CD8-positive, alpha-beta memory T cell (primary cell): ENCODE results near the gene SLC44A5. TPM values are rescaled to one million over a fixed set of nuclear protein-coding genes. Genes with fewer than 3 reads are reported as not detected.
A peak's percentile ranks its signal among the peaks of the same experiment; 100 is the strongest.

Experiments used
- CTCF ChIA-PET: fragments of 350-600 bp; sonication (Branson Sonifier 250); formaldehyde crosslinking; loops from one replicate; lab custom pipeline; 2021; ENCODE audit warnings: antibody characterized with exemption; lab: Charles Lee
- POLR2A ChIA-PET: fragments of 350-600 bp; sonication (Branson Sonifier 250); formaldehyde crosslinking; loops from one replicate; lab custom pipeline; 2021; ENCODE audit warnings: antibody characterized with exemption; lab: Charles Lee
- DNase-seq, 5 donors: peaks; one replicate each; pipeline versions ENCODE4 v3.0.0 to v3.0.0-alpha.2; 2020 to 2022; ENCODE audit warnings: mixed read lengths in 1 of 5
- H3K27ac ChIP-seq: one replicate; pipeline ENCODE4 v1.7.0; 2013; ENCODE audit warnings: low read depth, mild to moderate bottlenecking, low read length, moderate library complexity
- H3K27me3 ChIP-seq: 2 replicates; pipeline ENCODE4 v1.7.0; 2013; ENCODE audit warnings: low read length, mild to moderate bottlenecking; ENCODE audit not compliant: insufficient read depth, poor library complexity, severe bottlenecking
- H3K36me3 ChIP-seq: 2 replicates; pipeline ENCODE4 v1.7.0; 2013; ENCODE audit warnings: mild to moderate bottlenecking, low read length, moderate library complexity; ENCODE audit not compliant: insufficient read depth
- H3K4me1 ChIP-seq: 2 replicates; pipeline ENCODE4 v1.7.0; 2013; ENCODE audit warnings: mild to moderate bottlenecking, low read length, moderate library complexity; ENCODE audit not compliant: insufficient read depth
- H3K4me3 ChIP-seq: 2 replicates; pipeline ENCODE4 v1.7.0; 2013; ENCODE audit warnings: mild to moderate bottlenecking, low read length
- H3K9me3 ChIP-seq: 2 replicates; pipeline ENCODE4 v1.7.0; 2013; ENCODE audit warnings: mild to moderate bottlenecking, low read length
- H3K27ac Mint-ChIP-seq, 8 donors: one replicate each; pipeline ENCODE4 v1.8.0; 2020 to 2021; ENCODE audit warnings: mixed read lengths in 8 of 8, mild to moderate bottlenecking in 6 of 8, inconsistent platforms in 3 of 8, moderate library complexity in 3 of 8
- H3K27me3 Mint-ChIP-seq, 2 donors: one replicate each; pipeline ENCODE4 v1.8.0; 2020 to 2021; ENCODE audit warnings: mixed read lengths in 2 of 2, mild to moderate bottlenecking in 1 of 2, moderate library complexity in 1 of 2
- H3K36me3 Mint-ChIP-seq, 3 donors: one replicate each; pipeline ENCODE4 v1.8.0; 2020 to 2021; ENCODE audit warnings: mixed read lengths in 3 of 3, inconsistent platforms in 1 of 3, mild to moderate bottlenecking in 1 of 3
- H3K4me1 Mint-ChIP-seq, 3 donors: one replicate each; pipeline ENCODE4 v1.8.0; 2020 to 2021; ENCODE audit warnings: mixed read lengths in 3 of 3, inconsistent platforms in 1 of 3, mild to moderate bottlenecking in 1 of 3
- H3K4me3 Mint-ChIP-seq, 7 donors: one replicate each; pipeline ENCODE4 v1.8.0; 2020 to 2021; ENCODE audit warnings: mixed read lengths in 7 of 7, mild to moderate bottlenecking in 6 of 7, moderate library complexity in 4 of 7, inconsistent platforms in 2 of 7
- H3K9me3 Mint-ChIP-seq, 5 donors: one replicate each; pipeline ENCODE4 v1.8.0; 2020 to 2022; ENCODE audit warnings: mixed read lengths in 5 of 5, mild to moderate bottlenecking in 3 of 5, moderate library complexity in 2 of 5, inconsistent platforms in 1 of 5
- polyA plus RNA-seq: library from polyadenylated mRNA; unstranded; fragments of 300-500 nt; fragmentation: Illumina TruSeq; gene quantifications from one replicate; pipeline ENCODE4 v1.2.3, GENCODE V29; 2021
- total RNA-seq, 2 experiments: library from RNA; stranded (reverse); gene quantifications; one replicate each; pipeline ENCODE4 v1.2.3, GENCODE V29; 2021

Gene SLC44A5
- total and polyA plus RNA-seq, 3 experiments from 2014 or later, result 0.24 to 0.53 (median 0.29) TPM

GRCh38 chr1:75514270-75514669 is 96.6 kb downstream of the SLC44A5 start:
- Histone ChIP-seq H3K27ac (no peak overlapping the region), H3K36me3 (no peaks in the 10 kb centered on the region), H3K4me1 (no peaks in the 10 kb centered on the region), H3K9me3 (no peaks in the 10 kb centered on the region), H3K27me3 (no peaks in the 10 kb centered on the region), H3K4me3 (no peak overlapping the region)
- Mint-ChIP-seq H3K36me3 (peaks cover 0 to 5% (median 0%) of the 10 kb centered on the region in 3 donors), H3K4me3 (no peak overlapping the region), H3K9me3 (peaks cover 0 to 7% (median 1%) of the 10 kb centered on the region in 5 donors), H3K27me3 (peaks cover 0 to 2% of the 10 kb centered on the region in 2 donors), H3K27ac (no peak overlapping the region), H3K4me1 (no peaks in the 10 kb centered on the region)
- CTCF ChIA-PET, result no interaction called here
- POLR2A ChIA-PET, result no interaction called here
- no peak for DNase-seq

DNA sequence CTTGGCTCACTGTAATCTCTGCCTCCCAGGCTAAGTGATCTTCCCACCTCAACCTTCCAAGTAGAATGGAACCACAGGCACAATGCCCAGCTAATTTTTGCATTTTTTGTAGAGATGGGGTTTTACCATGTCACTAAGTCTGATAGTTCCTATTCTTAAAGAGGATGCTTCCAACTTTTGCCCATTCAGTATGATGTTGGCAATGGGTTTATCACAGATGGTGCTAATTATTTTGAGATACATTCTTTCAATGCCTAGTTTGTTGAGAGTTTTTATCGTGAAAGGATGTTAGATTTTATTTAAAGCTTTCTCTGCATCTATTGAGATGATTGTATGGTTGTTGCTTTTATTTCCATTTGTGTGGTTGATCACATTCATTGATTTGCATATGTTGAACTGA is 103.9 kb downstream of the SLC44A5 start:
- H3K4me3 ChIP-seq, result no peak overlapping the region
- no peaks in the 10 kb centered on the region for H3K4me1 ChIP-seq
- H3K36me3 Mint-ChIP-seq, result peaks cover 0 to 5% (median 0%) of the 10 kb centered on the region in 3 donors
- DNase-seq, result no peak
- no peaks in the 10 kb centered on the region for H3K9me3 ChIP-seq
- H3K27ac ChIP-seq, result no peak overlapping the region
- H3K27me3 ChIP-seq, result no peaks in the 10 kb centered on the region
- no peak overlapping the region for H3K27ac Mint-ChIP-seq
- ChIA-PET CTCF (no interaction called here), POLR2A (no interaction called here)
- no peaks in the 10 kb centered on the region for H3K27me3 Mint-ChIP-seq
- H3K9me3 Mint-ChIP-seq, result peaks cover 1 to 7% (median 4%) of the 10 kb centered on the region in 5 donors
- H3K36me3 ChIP-seq, result no peaks in the 10 kb centered on the region
- no peak overlapping the region for H3K4me3 Mint-ChIP-seq
- H3K4me1 Mint-ChIP-seq, result no peaks in the 10 kb centered on the region

- Histone ChIP-seq H3K9me3 (no peaks in the 10 kb centered on the region), H3K27ac (no peak overlapping the region), H3K27me3 (no peaks in the 10 kb centered on the region), H3K4me3 (no peak overlapping the region), H3K4me1 (no peaks in the 10 kb centered on the region), H3K36me3 (no peaks in the 10 kb centered on the region)
- Mint-ChIP-seq H3K9me3 (peaks cover 0 to 4% (median 3%) of the 10 kb centered on the region in 5 donors), H3K27ac (peak overlapping the region in 2 of 8 donors; percentile 55 to 84), H3K4me1 (no peaks in the 10 kb centered on the region), H3K4me3 (no peak overlapping the region), H3K27me3 (no peaks in the 10 kb centered on the region), H3K36me3 (no peaks in the 10 kb centered on the region)
- POLR2A ChIA-PET, result no interaction called here
- DNase-seq, result no peak
- CTCF ChIA-PET, result no interaction called here
Measured at GRCh38 chr1:75503221-75503974, 107.5 kb downstream of the SLC44A5 start.

DNA sequence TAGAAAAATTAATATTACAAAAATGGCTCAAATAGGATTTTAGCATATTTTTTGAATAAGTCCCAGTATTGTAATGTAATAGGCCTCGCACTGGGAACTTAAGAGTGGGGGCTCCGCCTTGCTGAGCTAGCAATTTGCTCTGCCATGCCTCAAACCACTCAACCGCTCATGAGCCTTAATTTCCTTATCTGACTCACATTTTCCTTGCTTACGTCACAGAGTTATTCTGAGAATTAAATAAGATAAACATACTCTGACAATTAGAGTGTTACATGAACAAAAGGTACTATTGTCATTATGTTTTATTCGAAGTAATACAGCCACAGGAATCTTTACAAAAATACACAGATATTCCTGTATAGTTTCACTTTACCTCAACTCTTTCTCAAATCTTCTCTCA is 108.1 kb downstream of the SLC44A5 start:
- Histone ChIP-seq H3K27ac (no peak overlapping the region), H3K4me1 (no peaks in the 10 kb centered on the region), H3K9me3 (no peaks in the 10 kb centered on the region), H3K4me3 (no peak overlapping the region), H3K27me3 (no peaks in the 10 kb centered on the region), H3K36me3 (no peaks in the 10 kb centered on the region)
- Mint-ChIP-seq H3K36me3 (no peaks in the 10 kb centered on the region), H3K27me3 (no peaks in the 10 kb centered on the region), H3K9me3 (peaks cover 0 to 4% (median 3%) of the 10 kb centered on the region in 5 donors), H3K27ac (no peak overlapping the region), H3K4me3 (no peak overlapping the region), H3K4me1 (no peaks in the 10 kb centered on the region)
- DNase-seq, result no peak
- POLR2A ChIA-PET, result no interaction called here
- CTCF ChIA-PET, result no interaction called here

GRCh38 chr1:75501577-75502295 is 109.2 kb downstream of the SLC44A5 start:
- POLR2A ChIA-PET, result no interaction called here
- no peak overlapping the region for H3K4me3 ChIP-seq
- H3K27me3 ChIP-seq, result no peaks in the 10 kb centered on the region
- Mint-ChIP-seq H3K27me3 (no peaks in the 10 kb centered on the region), H3K4me3 (no peak overlapping the region), H3K27ac (no peak overlapping the region), H3K9me3 (peaks cover 0 to 4% (median 0%) of the 10 kb centered on the region in 5 donors), H3K4me1 (no peaks in the 10 kb centered on the region), H3K36me3 (no peaks in the 10 kb centered on the region)
- H3K9me3 ChIP-seq, result no peaks in the 10 kb centered on the region
- H3K36me3 ChIP-seq, result no peaks in the 10 kb centered on the region
- CTCF ChIA-PET, result no interaction called here
- H3K27ac ChIP-seq, result no peak overlapping the region
- no peaks in the 10 kb centered on the region for H3K4me1 ChIP-seq
- DNase-seq, result no peak

- DNase-seq, result no peak
- Histone ChIP-seq H3K9me3 (no peaks in the 10 kb centered on the region), H3K27ac (no peak overlapping the region), H3K27me3 (no peaks in the 10 kb centered on the region), H3K4me1 (no peaks in the 10 kb centered on the region), H3K36me3 (no peaks in the 10 kb centered on the region), H3K4me3 (no peak overlapping the region)
- H3K9me3 Mint-ChIP-seq, result peaks cover 0 to 9% (median 3%) of the 10 kb centered on the region in 5 donors
- POLR2A ChIA-PET, result no interaction called here
- H3K27me3 Mint-ChIP-seq, result no peaks in the 10 kb centered on the region
- no peaks in the 10 kb centered on the region for H3K36me3 Mint-ChIP-seq
- no peak overlapping the region for H3K27ac Mint-ChIP-seq
- CTCF ChIA-PET, result no interaction called here
- H3K4me1 Mint-ChIP-seq, result no peaks in the 10 kb centered on the region
- no peak overlapping the region for H3K4me3 Mint-ChIP-seq
Measured at GRCh38 chr1:75492011-75492410, 118.9 kb downstream of the SLC44A5 start.

DNA sequence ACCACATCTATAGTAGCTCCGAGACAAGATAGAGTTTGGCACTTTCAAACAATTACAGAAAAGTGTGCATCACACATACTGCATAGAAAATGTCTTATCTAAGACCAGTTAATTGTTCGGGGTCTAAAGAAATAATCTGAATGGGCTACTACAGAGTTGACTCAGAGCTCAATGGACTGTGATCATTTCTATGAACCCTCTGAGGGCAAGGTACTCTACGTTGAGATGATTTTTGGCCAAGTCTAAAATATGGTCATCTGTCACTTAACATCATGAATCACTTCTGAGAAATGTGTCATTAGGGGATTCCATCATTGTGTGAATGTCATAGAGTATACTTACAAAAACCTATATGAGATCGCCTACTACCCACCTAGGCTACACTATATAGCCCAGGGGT is 123.5 kb downstream of the SLC44A5 start:
- DNase-seq, result no peak
- Mint-ChIP-seq H3K27me3 (no peaks in the 10 kb centered on the region), H3K36me3 (no peaks in the 10 kb centered on the region), H3K4me3 (no peak overlapping the region), H3K4me1 (no peaks in the 10 kb centered on the region), H3K27ac (no peak overlapping the region), H3K9me3 (peaks cover 0 to 11% (median 1%) of the 10 kb centered on the region in 5 donors)
- H3K9me3 ChIP-seq, result no peaks in the 10 kb centered on the region
- no peak overlapping the region for H3K4me3 ChIP-seq
- H3K27me3 ChIP-seq, result no peaks in the 10 kb centered on the region
- no peaks in the 10 kb centered on the region for H3K4me1 ChIP-seq
- ChIA-PET POLR2A (no interaction called here), CTCF (no interaction called here)
- no peaks in the 10 kb centered on the region for H3K36me3 ChIP-seq
- H3K27ac ChIP-seq, result no peak overlapping the region

GRCh38 chr1:75484789-75485188 is 126.1 kb downstream of the SLC44A5 start:
- H3K27me3 ChIP-seq, result no peaks in the 10 kb centered on the region
- H3K27ac ChIP-seq, result no peak overlapping the region
- ChIA-PET POLR2A (no interaction called here), CTCF (no interaction called here)
- no peaks in the 10 kb centered on the region for H3K4me1 Mint-ChIP-seq
- H3K9me3 ChIP-seq, result no peaks in the 10 kb centered on the region
- no peaks in the 10 kb centered on the region for H3K4me1 ChIP-seq
- no peak overlapping the region for H3K4me3 ChIP-seq
- no peaks in the 10 kb centered on the region for H3K36me3 Mint-ChIP-seq
- H3K9me3 Mint-ChIP-seq, result peaks cover 0 to 6% (median 2%) of the 10 kb centered on the region in 5 donors
- H3K27me3 Mint-ChIP-seq, result no peaks in the 10 kb centered on the region
- DNase-seq, result no peak
- H3K27ac Mint-ChIP-seq, result no peak overlapping the region
- no peak overlapping the region for H3K4me3 Mint-ChIP-seq
- no peaks in the 10 kb centered on the region for H3K36me3 ChIP-seq
